ENCODE measurements around the gene MTNR1A.

Gene MTNR1A

DNA sequence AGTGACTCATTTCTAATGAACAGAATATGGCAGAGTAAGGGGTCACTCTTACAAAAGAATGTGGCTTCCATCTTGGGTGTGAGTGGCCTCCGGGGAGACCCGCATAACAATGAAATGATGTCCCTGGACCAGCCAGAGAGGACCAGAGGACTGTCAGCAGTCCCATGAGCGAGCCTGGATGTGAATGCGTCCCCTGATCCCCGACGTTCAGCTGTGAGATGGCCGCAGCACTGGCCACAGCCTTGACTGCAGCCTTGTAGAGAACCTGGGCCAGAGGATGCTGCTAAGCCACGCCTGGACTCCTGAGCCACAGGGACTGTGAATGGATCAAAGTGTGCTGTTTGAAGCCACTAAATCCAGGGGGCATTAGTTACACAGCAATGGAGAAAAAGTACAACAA is 53.8 kb downstream of the MTNR1A start:
- intact Hi-C loops (cut with DNase I), result no loop called here
- no peak for DNase-seq

DNA sequence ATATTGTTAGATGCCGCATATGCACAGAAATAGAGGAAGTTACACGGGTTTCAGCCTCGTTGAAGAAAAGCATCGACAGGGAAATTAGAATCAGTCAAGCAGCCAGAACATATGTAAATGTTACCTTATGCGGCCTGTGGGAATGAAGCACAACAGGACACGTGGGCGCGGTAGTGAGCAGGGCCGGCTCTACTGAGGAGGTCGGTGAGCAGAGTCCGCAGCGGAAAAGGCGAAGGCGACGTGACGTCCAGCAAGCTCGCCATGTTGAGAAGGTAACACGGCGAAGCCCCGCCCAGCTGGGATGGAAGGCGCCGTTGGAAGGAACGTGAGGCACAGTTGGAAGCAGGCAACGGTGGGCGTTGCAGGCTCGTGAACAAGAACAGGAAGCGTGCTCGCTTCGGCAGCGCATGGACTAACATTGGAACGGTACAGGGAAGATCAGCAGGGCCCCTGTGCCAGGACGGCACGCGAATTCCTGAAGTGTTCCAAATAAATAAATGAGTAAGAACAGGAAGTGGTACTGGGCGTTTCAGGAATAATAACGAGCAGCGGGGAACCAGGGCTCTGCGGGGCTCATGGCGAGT is 54.6 kb downstream of the MTNR1A start:
- intact Hi-C loops (cut with DNase I), result no loop called here

DNA sequence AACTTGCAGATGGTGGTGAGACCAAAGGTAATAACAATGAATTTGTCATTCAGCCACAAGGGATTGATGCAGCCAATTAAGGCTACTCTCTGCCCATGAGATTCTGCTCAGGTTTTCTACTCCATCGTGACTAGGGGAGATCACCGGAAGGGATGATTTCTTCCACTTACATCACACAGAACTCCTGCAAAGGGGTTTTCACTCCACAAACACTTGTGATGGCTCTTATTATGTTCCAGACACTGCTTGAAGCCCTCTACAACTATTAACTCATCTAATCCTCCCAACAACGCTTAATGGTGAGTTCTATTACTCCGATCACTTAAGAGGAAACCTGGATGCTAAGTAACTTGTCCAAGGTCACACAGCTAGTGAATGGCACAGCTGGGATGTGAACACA is 55.9 kb downstream of the MTNR1A start:
- intact Hi-C loops (cut with DNase I), result no loop called here
- DNase-seq, result no peak

More for the DNA sequence above, 54.6 kb downstream of the MTNR1A start:
- DNase-seq, result no peak

DNA sequence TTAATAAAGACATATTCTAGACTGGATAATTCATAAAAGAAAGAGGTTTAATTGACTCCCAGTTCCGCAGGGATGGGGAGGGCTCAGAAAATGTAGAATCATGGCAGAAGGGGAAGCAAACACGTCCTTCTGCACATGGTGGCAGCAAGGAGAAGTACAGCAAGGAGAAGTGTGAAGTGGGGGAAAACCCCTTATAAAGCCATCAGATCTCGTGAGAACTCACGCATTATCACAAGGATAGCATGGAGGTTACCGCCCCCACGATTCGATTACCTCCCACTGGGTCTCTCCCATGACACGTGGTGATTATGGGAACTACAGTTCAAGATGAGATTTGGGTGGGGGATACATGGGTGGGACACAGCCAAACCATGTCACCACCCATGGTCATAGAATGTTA is 58.3 kb downstream of the MTNR1A start:
- DNase-seq, result no peak
- intact Hi-C loops (cut with DNase I), result no loop called here

DNA sequence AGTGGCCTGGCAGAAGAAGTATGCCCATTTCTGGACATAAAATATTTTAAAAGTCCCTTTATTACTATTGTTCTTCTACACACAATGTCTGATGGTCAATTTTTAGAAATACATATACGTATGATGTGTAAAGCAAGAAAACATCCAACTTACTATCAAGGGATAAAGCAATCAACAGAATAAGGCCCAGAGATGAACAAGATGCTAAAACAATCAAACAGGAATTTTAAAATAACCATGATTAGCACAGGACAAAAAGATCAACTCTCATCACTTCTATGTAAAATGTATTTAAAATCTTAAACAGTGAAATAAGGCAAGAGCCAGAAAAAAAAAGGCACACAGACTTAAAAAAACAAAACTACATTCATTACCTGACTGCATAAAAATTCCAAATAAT is 60.9 kb downstream of the MTNR1A start:
- intact Hi-C loops (cut with DNase I), result no loop called here
- DNase-seq, result no peak

DNA sequence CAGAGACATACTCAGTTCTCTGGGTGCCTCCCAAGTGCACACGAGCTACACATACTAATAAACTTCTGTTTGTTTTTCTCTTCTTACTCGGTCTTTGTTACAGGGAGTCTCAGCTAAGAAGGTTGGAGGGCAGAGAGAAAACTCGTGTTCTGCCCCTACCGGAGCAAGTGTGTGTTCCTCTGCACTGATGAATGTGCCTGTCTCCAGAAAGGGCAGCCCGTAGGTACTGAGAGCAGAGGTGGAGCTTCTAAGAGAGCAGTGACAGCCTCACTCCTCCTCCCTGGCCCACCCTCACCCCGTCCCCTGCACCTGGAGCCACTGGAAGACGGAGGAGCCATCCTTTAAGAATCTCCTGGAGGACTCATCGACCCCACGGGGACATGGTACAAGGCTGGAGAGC is 67.6 kb downstream of the MTNR1A start:
- intact Hi-C loops (cut with DNase I), result no loop called here
- no peak for DNase-seq

DNA sequence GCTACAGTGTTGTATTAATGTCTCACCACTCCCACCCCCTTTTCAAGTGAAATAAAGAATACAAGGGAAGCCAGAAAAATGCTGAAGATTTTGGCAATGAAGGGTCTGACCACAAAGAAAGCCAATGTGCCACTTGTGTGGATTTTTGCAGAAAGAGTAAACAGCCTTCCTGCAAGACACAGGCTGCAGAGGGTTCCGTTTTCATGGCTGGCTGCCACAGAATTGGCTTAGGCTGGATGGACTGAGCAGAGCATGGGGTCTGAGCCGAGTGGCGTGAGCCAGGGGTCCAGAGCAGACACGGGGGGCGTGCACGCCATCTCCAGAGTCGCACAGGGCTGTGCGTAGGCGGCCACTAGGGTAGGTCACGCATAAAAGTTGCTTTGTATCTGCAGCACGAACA is 69.2 kb downstream of the MTNR1A start:
- intact Hi-C loops (cut with DNase I), result no loop called here
- DNase-seq, result peak in 13 of 42 donors; percentile 5 to 46 (median 22)

DNA sequence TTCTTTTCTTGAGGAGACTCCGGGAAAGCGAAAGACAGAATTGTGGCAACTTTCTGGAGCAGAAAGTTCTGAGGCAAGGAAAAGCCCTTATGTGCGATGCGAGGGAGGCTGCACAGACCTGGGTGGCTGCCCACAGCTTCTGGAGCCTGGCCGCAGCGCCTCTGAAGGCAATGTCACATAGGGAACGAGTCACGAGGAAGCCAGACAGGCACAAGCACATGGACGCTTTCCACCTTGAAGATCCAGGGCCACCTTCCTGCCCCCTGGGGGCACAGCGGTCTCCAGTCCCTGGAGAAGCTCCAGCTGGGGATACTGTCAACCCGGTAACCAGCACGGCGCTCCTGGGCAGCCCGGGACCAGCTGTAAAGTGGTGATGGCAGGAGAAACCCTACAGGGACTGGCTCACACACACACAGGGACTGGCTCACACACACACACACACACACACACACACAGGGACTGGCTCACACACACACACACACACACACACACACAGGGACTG is 69.8 kb downstream of the MTNR1A start:
- DNase-seq, result peak in 35 of 42 donors; percentile 5 to 63 (median 35)
- intact Hi-C loops (cut with DNase I), result no loop called here

DNA sequence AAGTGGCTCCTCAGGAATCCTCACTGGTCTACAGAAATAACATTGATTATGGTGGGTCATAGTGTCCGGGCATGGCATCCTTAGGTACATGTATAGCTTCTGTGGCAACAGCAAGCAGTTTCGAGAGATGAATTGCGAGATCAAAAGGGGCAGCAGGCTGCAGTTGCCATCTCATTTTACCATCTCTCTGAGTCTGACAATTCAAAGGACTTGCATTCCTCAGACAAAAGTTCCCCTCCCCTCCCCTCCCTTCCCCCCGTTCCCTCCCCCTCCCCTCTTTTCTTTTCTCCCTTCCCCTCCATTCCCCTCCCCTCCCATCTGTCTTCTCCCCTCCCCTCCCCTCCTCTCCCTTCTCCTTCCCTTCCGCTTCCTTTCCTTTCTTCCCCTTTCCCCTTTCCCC is 70.2 kb downstream of the MTNR1A start:
- DNase-seq, result no peak
- intact Hi-C loops (cut with DNase I), result no loop called here

DNA sequence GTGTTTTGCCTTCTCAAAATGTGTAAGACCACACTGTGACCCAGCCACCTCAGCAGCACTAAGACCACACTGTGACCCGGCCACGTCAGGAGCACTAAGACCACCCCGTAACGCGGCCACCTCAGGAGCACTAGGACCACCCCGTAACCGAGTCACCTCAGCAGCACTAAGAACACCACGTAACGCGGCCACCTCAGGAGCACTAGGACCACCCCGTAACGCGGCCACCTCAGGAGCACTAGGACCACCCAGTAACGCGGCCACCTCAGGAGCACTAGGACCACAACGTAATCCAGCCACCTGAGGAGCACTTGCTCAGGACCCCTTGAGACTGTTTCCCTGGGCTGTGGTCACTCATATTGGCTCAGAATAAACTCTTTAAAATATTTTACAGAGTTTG is 71.7 kb downstream of the MTNR1A start:
- intact Hi-C loops (cut with DNase I), result no loop called here

More for the DNA sequence above, 71.7 kb downstream of the MTNR1A start:
- no peak for DNase-seq

Data from head of caudate nucleus (tissue), 42 donors.